Measurements from ENCODE around the gene SEMA6C.

Gene SEMA6C

GRCh38 chr1:151165281-151165737, 18.9 kb upstream of the SEMA6C start:
- H3K4me3 ChIP-seq (ENCODE audit: low read depth in 1 of 2, low read length in 1 of 2): peak overlapping the region; percentile 84 to 89
- H3K4me1 ChIP-seq (ENCODE audit: control insufficient read depth in 1 of 2, insufficient read depth in 1 of 2, low read depth in 1 of 2, low read length in 1 of 2): peaks cover 42 to 43% of the 10 kb centered on the region in 2 experiments
- TF ChIP-seq CTCF (IDR thresholded peaks at IDR 0.05): no peak
- no peaks in the 10 kb centered on the region for H3K27me3 ChIP-seq
- H3K36me3 ChIP-seq: peaks cover 84% of the 10 kb centered on the region
- no peaks in the 10 kb centered on the region for H3K9me3 ChIP-seq
- peak overlapping the region; percentile 88 for H3K27ac ChIP-seq

- Histone ChIP-seq H3K9me3 (no peaks in the 10 kb centered on the region), H3K27me3 (no peaks in the 10 kb centered on the region), H3K4me3 (ENCODE audit: low read depth in 1 of 2, low read length in 1 of 2) (peak overlapping the region; percentile 84 to 89), H3K4me1 (ENCODE audit: control insufficient read depth in 1 of 2, insufficient read depth in 1 of 2, low read depth in 1 of 2, low read length in 1 of 2) (peaks cover 47 to 48% of the 10 kb centered on the region in 2 experiments), H3K36me3 (peaks cover 81% of the 10 kb centered on the region), H3K27ac (peak overlapping the region; percentile 88)
- no peak for TF ChIP-seq CTCF (IDR thresholded peaks at IDR 0.05)
Measured at GRCh38 chr1:151164732-151165280, 18.4 kb upstream of the SEMA6C start.

- Histone ChIP-seq H3K9me3 (no peaks in the 10 kb centered on the region), H3K27ac (peak overlapping the region; percentile 96), H3K4me3 (ENCODE audit: low read depth in 1 of 2, low read length in 1 of 2) (peak overlapping the region; percentile 71 to 97), H3K4me1 (ENCODE audit: control insufficient read depth in 1 of 2, insufficient read depth in 1 of 2, low read depth in 1 of 2, low read length in 1 of 2) (peaks cover 49 to 69% of the 10 kb centered on the region in 2 experiments), H3K27me3 (no peaks in the 10 kb centered on the region), H3K36me3 (peaks cover 51% of the 10 kb centered on the region)
- no peak for TF ChIP-seq CTCF (IDR thresholded peaks at IDR 0.05)
Measured at GRCh38 chr1:151159373-151159772, 12.9 kb upstream of the SEMA6C start.

- Histone ChIP-seq H3K9me3 (no peaks in the 10 kb centered on the region), H3K27ac (peak overlapping the region; percentile 96), H3K36me3 (peaks cover 45% of the 10 kb centered on the region), H3K4me3 (ENCODE audit: low read depth in 1 of 2, low read length in 1 of 2) (peak overlapping the region; percentile 71 to 97), H3K27me3 (no peaks in the 10 kb centered on the region), H3K4me1 (ENCODE audit: control insufficient read depth in 1 of 2, insufficient read depth in 1 of 2, low read depth in 1 of 2, low read length in 1 of 2) (peaks cover 48 to 69% of the 10 kb centered on the region in 2 experiments)
- no peak for TF ChIP-seq CTCF (IDR thresholded peaks at IDR 0.05)
Measured at GRCh38 chr1:151158751-151159251, 12.4 kb upstream of the SEMA6C start.

GRCh38 chr1:151158326-151158725, 11.9 kb upstream of the SEMA6C start:
- H3K4me1 ChIP-seq (ENCODE audit: control insufficient read depth in 1 of 2, insufficient read depth in 1 of 2, low read depth in 1 of 2, low read length in 1 of 2): peaks cover 48 to 69% of the 10 kb centered on the region in 2 experiments

More at GRCh38 chr1:151158326-151158725, 11.9 kb upstream of the SEMA6C start:
- no peak for TF ChIP-seq CTCF (IDR thresholded peaks at IDR 0.05)
- no peaks in the 10 kb centered on the region for H3K9me3 ChIP-seq
- peak overlapping the region; percentile 96 for H3K27ac ChIP-seq
- peak overlapping the region; percentile 71 to 97 for H3K4me3 ChIP-seq (ENCODE audit: low read depth in 1 of 2, low read length in 1 of 2)
- H3K27me3 ChIP-seq: no peaks in the 10 kb centered on the region
- peaks cover 41% of the 10 kb centered on the region for H3K36me3 ChIP-seq
